IPS-18a (cell line): ENCODE results near the gene SMOC2.

Experiments
- H3K27ac ChIP-seq: one replicate; pipeline ENCODE4 v1.5.1; 2013; ENCODE audit warnings: low read length
- H3K27me3 ChIP-seq: one replicate; pipeline ENCODE4 v1.6.1; 2013; ENCODE audit warnings: mild to moderate bottlenecking, low read length; ENCODE audit not compliant: control insufficient read depth, insufficient read depth
- H3K36me3 ChIP-seq: one replicate; pipeline ENCODE4 v1.6.1; 2013; ENCODE audit warnings: low read depth, low read length; ENCODE audit not compliant: control insufficient read depth
- H3K4me1 ChIP-seq: one replicate; pipeline ENCODE4 v1.6.1; 2013; ENCODE audit warnings: low read depth, low read length; ENCODE audit not compliant: control insufficient read depth
- H3K4me3 ChIP-seq: one replicate; pipeline ENCODE4 v1.5.1; 2013; ENCODE audit warnings: low read length
- H3K9ac ChIP-seq: one replicate; pipeline ENCODE4 v1.6.1; 2013; ENCODE audit warnings: mild to moderate bottlenecking, low read length, moderate library complexity
- H3K9me3 ChIP-seq: one replicate; pipeline ENCODE4 v1.6.1; 2013; ENCODE audit warnings: low read depth, low read length; ENCODE audit not compliant: control insufficient read depth

Gene SMOC2

GRCh38 chr6:168706471-168707177 is 265.6 kb downstream of the SMOC2 start:
- Histone ChIP-seq H3K27ac (no peak overlapping the region), H3K36me3 (no peaks in the 10 kb centered on the region), H3K4me1 (peaks cover 5% of the 10 kb centered on the region), H3K27me3 (no peaks in the 10 kb centered on the region), H3K9ac (no peak overlapping the region), H3K4me3 (no peak overlapping the region), H3K9me3 (no peaks in the 10 kb centered on the region)

- Histone ChIP-seq H3K27me3 (no peaks in the 10 kb centered on the region), H3K36me3 (no peaks in the 10 kb centered on the region), H3K9me3 (peaks cover 7% of the 10 kb centered on the region)
Measured at GRCh38 chr6:168708526-168708925, 267.5 kb downstream of the SMOC2 start.

GRCh38 chr6:168708984-168709383 is 268.0 kb downstream of the SMOC2 start:
- H3K4me3 ChIP-seq = no peak overlapping the region
- no peaks in the 10 kb centered on the region for H3K36me3 ChIP-seq
- peaks cover 7% of the 10 kb centered on the region for H3K9me3 ChIP-seq
- no peak overlapping the region for H3K27ac ChIP-seq
- H3K4me1 ChIP-seq = peaks cover 5% of the 10 kb centered on the region
- no peak overlapping the region for H3K9ac ChIP-seq
- H3K27me3 ChIP-seq = no peaks in the 10 kb centered on the region

More at GRCh38 chr6:168708526-168708925, 267.5 kb downstream of the SMOC2 start:
- H3K9ac ChIP-seq = no peak overlapping the region
- no peak overlapping the region for H3K27ac ChIP-seq
- peaks cover 5% of the 10 kb centered on the region for H3K4me1 ChIP-seq
- H3K4me3 ChIP-seq = no peak overlapping the region

GRCh38 chr6:168709390-168709789 is 268.4 kb downstream of the SMOC2 start:
- Histone ChIP-seq H3K9me3 (peaks cover 7% of the 10 kb centered on the region), H3K9ac (no peak overlapping the region), H3K36me3 (no peaks in the 10 kb centered on the region), H3K27ac (no peak overlapping the region), H3K4me3 (no peak overlapping the region), H3K27me3 (no peaks in the 10 kb centered on the region), H3K4me1 (peaks cover 4% of the 10 kb centered on the region)

- H3K4me1 ChIP-seq = no peaks in the 10 kb centered on the region
Measured at GRCh38 chr6:168709991-168710390, 269.0 kb downstream of the SMOC2 start.

GRCh38 chr6:168711049-168711640 is 270.2 kb downstream of the SMOC2 start:
- Histone ChIP-seq H3K9ac (no peak overlapping the region), H3K4me3 (no peak overlapping the region), H3K36me3 (no peaks in the 10 kb centered on the region), H3K4me1 (no peaks in the 10 kb centered on the region), H3K27me3 (no peaks in the 10 kb centered on the region), H3K27ac (no peak overlapping the region), H3K9me3 (peaks cover 7% of the 10 kb centered on the region)

More at GRCh38 chr6:168709991-168710390, 269.0 kb downstream of the SMOC2 start:
- Histone ChIP-seq H3K4me3 (no peak overlapping the region), H3K9me3 (peaks cover 7% of the 10 kb centered on the region), H3K27ac (no peak overlapping the region), H3K36me3 (no peaks in the 10 kb centered on the region), H3K27me3 (no peaks in the 10 kb centered on the region), H3K9ac (no peak overlapping the region)

GRCh38 chr6:168711666-168712300 is 270.8 kb downstream of the SMOC2 start:
- H3K4me3 ChIP-seq = no peak overlapping the region
- no peak overlapping the region for H3K27ac ChIP-seq
- no peaks in the 10 kb centered on the region for H3K4me1 ChIP-seq
- peaks cover 7% of the 10 kb centered on the region for H3K9me3 ChIP-seq
- H3K27me3 ChIP-seq = no peaks in the 10 kb centered on the region
- H3K9ac ChIP-seq = no peak overlapping the region
- no peaks in the 10 kb centered on the region for H3K36me3 ChIP-seq

- H3K4me3 ChIP-seq = no peak overlapping the region
- no peaks in the 10 kb centered on the region for H3K27me3 ChIP-seq
- no peaks in the 10 kb centered on the region for H3K4me1 ChIP-seq
- H3K9ac ChIP-seq = no peak overlapping the region
- no peaks in the 10 kb centered on the region for H3K36me3 ChIP-seq
- no peak overlapping the region for H3K27ac ChIP-seq
- peaks cover 7% of the 10 kb centered on the region for H3K9me3 ChIP-seq
Measured at GRCh38 chr6:168712993-168713392, 272.0 kb downstream of the SMOC2 start.

- Histone ChIP-seq H3K9ac (no peak overlapping the region), H3K4me1 (no peaks in the 10 kb centered on the region), H3K9me3 (peaks cover 7% of the 10 kb centered on the region), H3K27me3 (no peaks in the 10 kb centered on the region), H3K27ac (no peak overlapping the region), H3K36me3 (no peaks in the 10 kb centered on the region), H3K4me3 (no peak overlapping the region)
Measured at GRCh38 chr6:168713839-168714238, 272.9 kb downstream of the SMOC2 start.

- no peaks in the 10 kb centered on the region for H3K4me1 ChIP-seq
- H3K4me3 ChIP-seq = no peak overlapping the region
- no peaks in the 10 kb centered on the region for H3K36me3 ChIP-seq
- H3K9ac ChIP-seq = no peak overlapping the region
- no peak overlapping the region for H3K27ac ChIP-seq
- H3K9me3 ChIP-seq = peaks cover 7% of the 10 kb centered on the region
- H3K27me3 ChIP-seq = no peaks in the 10 kb centered on the region
Measured at GRCh38 chr6:168714547-168715260, 273.7 kb downstream of the SMOC2 start.

GRCh38 chr6:168715643-168716481 is 274.9 kb downstream of the SMOC2 start:
- no peak overlapping the region for H3K27ac ChIP-seq
- H3K9ac ChIP-seq = no peak overlapping the region
- no peak overlapping the region for H3K4me3 ChIP-seq
- H3K9me3 ChIP-seq = peaks cover 7% of the 10 kb centered on the region
- no peaks in the 10 kb centered on the region for H3K27me3 ChIP-seq
- H3K36me3 ChIP-seq = no peaks in the 10 kb centered on the region
- no peaks in the 10 kb centered on the region for H3K4me1 ChIP-seq
